ENCODE results near the gene HEPACAM.

Gene HEPACAM

GRCh38 chr11:124942466-124943253, 6.8 kb upstream of the HEPACAM start:
- DNase-seq (ENCODE audit: low read depth), result no peak

DNA sequence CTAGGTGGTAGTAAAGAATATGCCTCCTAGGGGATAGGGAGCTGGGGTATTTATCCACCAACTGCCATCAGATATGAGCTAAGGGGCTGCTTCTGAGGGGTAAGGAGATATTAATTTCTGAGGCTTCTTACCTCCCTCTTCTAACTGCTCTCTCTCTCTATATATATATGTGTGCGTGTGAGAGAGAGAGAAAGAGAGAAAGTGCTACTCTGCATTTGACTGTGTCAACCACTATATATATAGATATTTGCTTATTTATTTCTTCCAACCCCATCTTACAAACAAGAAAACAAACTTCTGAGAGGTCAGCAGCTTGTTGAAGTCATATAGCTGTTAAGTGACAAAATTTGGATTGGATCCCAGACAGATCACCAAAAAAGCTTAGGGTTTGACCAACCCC, 5.9 kb upstream of the HEPACAM start:
- no peak for DNase-seq (ENCODE audit: low read depth)

DNA sequence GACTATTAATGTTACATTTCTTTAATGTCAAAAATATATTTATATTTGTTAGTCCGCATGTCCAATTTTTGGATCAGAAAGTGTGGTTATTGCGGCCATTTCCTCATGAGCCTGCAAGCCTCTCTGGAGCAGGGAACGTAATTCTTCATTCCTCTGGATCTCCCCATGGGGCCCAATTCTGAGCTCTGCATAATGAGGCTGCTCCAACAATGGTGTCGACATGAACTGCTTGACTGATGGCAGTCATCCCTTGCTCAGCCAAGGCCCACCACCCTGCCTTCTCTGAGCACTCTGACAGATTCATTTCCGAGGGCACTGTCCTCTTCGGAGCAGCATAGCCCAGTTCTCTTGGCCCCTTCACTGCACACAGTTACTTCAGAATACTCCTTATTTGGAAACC, 3.1 kb upstream of the HEPACAM start:
- DNase-seq (ENCODE audit: low read depth), result no peak

DNA sequence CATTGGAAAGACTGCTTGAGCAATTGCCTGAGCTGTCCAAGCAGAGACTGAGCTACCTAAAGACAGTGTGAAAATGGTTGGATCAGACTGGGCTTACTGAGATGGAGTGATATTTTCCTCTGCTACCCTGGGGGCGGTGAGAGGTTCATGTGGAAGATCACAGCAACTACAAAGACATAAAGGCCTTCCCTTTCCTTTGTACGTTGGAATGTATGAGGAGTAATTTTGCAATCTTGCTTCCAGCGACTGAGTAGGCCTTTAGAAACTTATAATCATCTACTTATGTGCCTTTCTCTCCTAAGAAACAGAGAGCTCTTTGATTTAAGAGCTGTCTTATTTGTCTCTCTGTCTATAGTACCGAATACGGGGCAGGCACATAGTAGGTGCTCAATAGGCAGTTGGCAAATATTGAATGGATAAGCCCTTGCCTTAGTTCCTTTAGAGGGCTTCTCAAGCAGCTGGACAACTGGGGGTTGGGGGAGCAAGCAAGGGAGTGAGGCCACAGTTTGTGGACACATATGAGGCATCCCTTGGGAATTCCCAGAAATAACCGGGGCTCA, 2.4 kb upstream of the HEPACAM start:
- DNase-seq (ENCODE audit: low read depth), result no peak

GRCh38 chr11:124937336-124937935, 1.6 kb upstream of the HEPACAM start:
- no peak for DNase-seq (ENCODE audit: low read depth)

GRCh38 chr11:124934862-124935547, 842 bp downstream of the HEPACAM start:
- DNase-seq (ENCODE audit: low read depth), result peak; percentile 26

- DNase-seq (ENCODE audit: low read depth), result no peak
Observed at GRCh38 chr11:124930799-124931198, 5.0 kb downstream of the HEPACAM start.

GRCh38 chr11:124928942-124929665, 6.7 kb downstream of the HEPACAM start:
- DNase-seq (ENCODE audit: low read depth), result no peak

- DNase-seq (ENCODE audit: low read depth), result no peak
Observed at GRCh38 chr11:124923296-124923695, 12.6 kb downstream of the HEPACAM start.

DNA sequence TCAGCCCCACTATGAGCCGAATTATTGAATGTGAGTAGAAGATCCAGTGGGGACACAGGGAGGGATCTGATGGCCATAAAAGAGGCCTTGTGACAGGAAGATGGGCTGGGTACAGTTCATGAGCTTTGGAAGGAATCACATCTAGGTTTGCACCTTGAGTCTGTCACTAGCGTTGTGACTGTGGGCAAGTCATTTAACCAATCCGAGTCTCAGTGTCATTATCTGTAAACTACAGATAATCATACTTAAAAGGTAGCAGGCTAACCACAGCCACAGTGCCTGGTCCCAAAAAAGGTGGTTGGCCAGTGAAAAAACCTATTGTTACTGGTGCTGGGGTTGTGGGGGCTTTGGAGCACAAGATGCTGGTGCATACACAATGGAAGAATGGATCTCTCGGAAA, 13.0 kb downstream of the HEPACAM start:
- DNase-seq (ENCODE audit: low read depth), result no peak

- DNase-seq (ENCODE audit: low read depth), result no peak
Observed at GRCh38 chr11:124920870-124921609, 14.8 kb downstream of the HEPACAM start.

DNA sequence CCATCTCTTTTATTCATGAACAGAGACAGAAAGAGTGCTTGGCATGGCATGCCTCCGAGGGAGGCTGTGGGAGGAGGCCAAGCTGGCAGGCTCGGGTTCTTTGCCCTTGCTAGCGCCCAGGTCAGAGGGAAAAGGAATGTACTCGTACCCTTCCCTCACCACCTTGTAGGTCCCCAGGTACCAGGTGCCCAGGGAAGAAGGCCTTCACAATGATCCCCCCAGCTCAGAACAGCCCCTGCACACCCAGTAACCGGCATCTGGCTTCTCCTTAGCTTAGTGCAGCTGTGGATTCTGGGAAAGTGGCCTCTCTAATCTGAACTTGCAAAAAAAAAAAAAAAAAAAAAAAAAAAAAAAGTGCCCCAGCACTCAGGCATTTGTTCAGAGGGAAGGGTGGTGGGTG, 15.5 kb downstream of the HEPACAM start:
- no peak for DNase-seq (ENCODE audit: low read depth)

GRCh38 chr11:124919898-124920297, 15.9 kb downstream of the HEPACAM start:
- DNase-seq (ENCODE audit: low read depth), result no peak

DNA sequence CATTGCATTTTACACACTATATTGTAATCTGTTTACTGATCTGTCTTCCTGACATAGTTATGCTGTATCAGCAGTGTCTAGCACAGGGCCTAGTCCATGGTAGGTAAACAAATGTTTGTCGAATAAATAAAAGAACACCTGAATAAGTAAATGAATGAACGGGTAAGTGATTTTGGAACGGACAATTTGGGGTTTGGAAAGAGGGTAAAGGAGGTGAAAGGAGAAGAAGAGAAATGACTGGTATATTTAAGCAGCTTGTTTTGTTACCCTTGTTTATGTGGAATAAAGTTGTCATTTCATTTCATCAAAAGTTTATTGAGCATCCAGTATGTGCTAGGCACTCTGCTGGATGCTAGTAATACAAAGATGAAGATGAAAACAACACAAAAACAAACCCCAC, 16.9 kb downstream of the HEPACAM start, which contains the start of gene HEPN1:
HEPN1 (plus strand) TSS at position 301 of the 400 bp plus-strand sequence.
- DNase-seq (ENCODE audit: low read depth), result no peak

- no peak for DNase-seq (ENCODE audit: low read depth)
Observed at GRCh38 chr11:124917115-124917637, 18.7 kb downstream of the HEPACAM start.

- no peak for DNase-seq (ENCODE audit: low read depth)
Observed at GRCh38 chr11:124916370-124916710, 19.5 kb downstream of the HEPACAM start.

- no peak for DNase-seq (ENCODE audit: low read depth)
Observed at GRCh38 chr11:124915541-124916369, 20.1 kb downstream of the HEPACAM start.

DNA sequence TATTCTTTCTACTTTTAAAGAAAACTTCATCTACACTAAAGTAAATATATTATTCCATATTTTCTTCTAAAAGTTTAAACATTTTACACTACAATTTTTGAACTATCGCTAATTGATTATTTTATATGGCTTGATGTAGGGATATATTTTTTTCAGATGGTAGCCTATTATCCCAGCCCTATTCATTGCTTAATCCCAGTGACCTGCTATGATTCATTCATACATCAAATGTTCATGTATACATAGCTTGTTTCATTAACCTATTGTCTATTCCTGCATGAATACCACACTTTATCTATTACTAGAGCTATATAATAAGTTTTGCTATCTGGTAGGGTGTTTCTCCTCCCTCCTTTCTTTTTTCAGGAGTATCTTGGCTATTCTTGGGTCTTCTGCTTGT, 33.2 kb downstream of the HEPACAM start:
- DNase-seq (ENCODE audit: low read depth), result no peak

GRCh38 chr11:124900464-124900863, 35.4 kb downstream of the HEPACAM start:
- DNase-seq (ENCODE audit: low read depth), result peak; percentile 43
